OCI-LY1 (cell line): ENCODE data around the gene VTA1.

Experiments
- CTCF ChIP-seq: fragments of 200-600 bp; sonication (generic), shearing (Covaris generic); IDR thresholded peaks from 2 replicates; pipeline ENCODE4 v1.5.1; 2017; ENCODE audit warnings: mild to moderate bottlenecking, antibody characterized with exemption, low read length, moderate library complexity, mixed read lengths
- EZH2 ChIP-seq: fragments of 200-600 bp; sonication (generic), shearing (Covaris generic); IDR thresholded peaks from 2 replicates; pipeline ENCODE4 v1.8.0; 2017; ENCODE audit warnings: borderline replicate concordance, mixed run types, mild to moderate bottlenecking, antibody characterized with exemption, low read length, moderate library complexity, mixed read lengths

DNA sequence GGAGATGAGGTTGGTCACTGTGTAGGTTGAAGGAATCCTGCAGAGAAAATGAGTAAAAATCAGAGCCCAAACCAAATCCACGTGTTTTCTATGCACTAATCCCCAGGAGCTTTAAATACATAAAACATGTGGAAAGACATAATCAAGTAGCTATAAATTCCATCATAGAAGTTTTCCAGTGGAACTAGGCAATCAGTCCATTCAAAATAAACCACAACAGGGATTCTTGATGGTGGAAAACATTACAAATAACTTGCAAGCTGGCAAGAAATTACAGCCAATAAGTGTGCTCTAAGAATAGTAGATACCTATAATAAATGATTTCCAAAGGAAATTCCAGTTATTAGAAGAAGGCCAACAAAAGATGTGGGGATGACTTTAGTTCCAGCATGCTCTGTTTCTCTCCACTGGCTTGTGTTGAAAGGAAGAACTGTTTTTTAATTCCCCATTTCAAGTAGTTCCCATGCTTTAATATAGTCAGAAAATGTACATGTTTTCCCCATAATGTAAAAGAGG lies 104.9 kb downstream of the VTA1 start:
- TF ChIP-seq EZH2, result no peak
- TF ChIP-seq CTCF, result no peak
